ENCODE results near the gene SMCR8.
A peak's percentile ranks its signal among the peaks of the same experiment; 100 is the strongest.
"Not testable (repeated sequence)": the region's sequence is repeated elsewhere in the genome, so short reads cannot be mapped to it uniquely, and the experiment has no call there.

SMCR8 gene

GRCh38 chr17:18314731-18315561, at the start of gene SMCR8, which contains the start of gene TOP3A:
Gene SMCR8 (plus strand): TSS chr17:18315293. CDS start chr17:18315790, 497 bp downstream.
Gene TOP3A (minus strand): TSS chr17:18314994. CDS start chr17:18314778, 216 bp downstream.
- peak; percentile 98 for DNase-seq

- DNase-seq = no peak
These were observed 47.7 kb upstream of the SMCR8 start for GRCh38 chr17:18267366-18267765.

GRCh38 chr17:18267927-18268711, 47.0 kb upstream of the SMCR8 start:
- peak; percentile 31 for DNase-seq

- DNase-seq = no peak
These were observed 44.8 kb upstream of the SMCR8 start for GRCh38 chr17:18270046-18270931.

- DNase-seq = no peak
These were observed 38.0 kb upstream of the SMCR8 start for GRCh38 chr17:18277076-18277475.

- DNase-seq = no peak
These were observed 36.2 kb upstream of the SMCR8 start for GRCh38 chr17:18278867-18279266.

GRCh38 chr17:18280249-18280648, 34.8 kb upstream of the SMCR8 start:
- no peak for DNase-seq

- DNase-seq = no peak
These were observed 34.2 kb upstream of the SMCR8 start for GRCh38 chr17:18280766-18281371.

- no peak for DNase-seq
These were observed 33.3 kb upstream of the SMCR8 start for GRCh38 chr17:18281788-18282187.

- no peak for DNase-seq
These were observed 29.8 kb upstream of the SMCR8 start for GRCh38 chr17:18285296-18285695.

- no peak for DNase-seq
These were observed 23.2 kb upstream of the SMCR8 start for GRCh38 chr17:18291718-18292540.

GRCh38 chr17:18298061-18298460, 17.0 kb upstream of the SMCR8 start:
- not testable (repeated sequence) for DNase-seq

- no peak for DNase-seq
These were observed 14.2 kb upstream of the SMCR8 start for GRCh38 chr17:18300725-18301480.

- not testable (repeated sequence) for DNase-seq
These were observed 11.9 kb upstream of the SMCR8 start for GRCh38 chr17:18303206-18303605.

GRCh38 chr17:18309202-18309601, 5.9 kb upstream of the SMCR8 start:
- DNase-seq = no peak

GRCh38 chr17:18314059-18314730, 898 bp upstream of the SMCR8 start:
- DNase-seq = peak; percentile 16

- DNase-seq = peak; percentile 45
These were observed 449 bp downstream of the SMCR8 start for GRCh38 chr17:18315562-18315922.

- no peak for DNase-seq
These were observed 868 bp downstream of the SMCR8 start for GRCh38 chr17:18315961-18316360.

- no peak for DNase-seq
These were observed 3.0 kb downstream of the SMCR8 start for GRCh38 chr17:18318117-18318516.

GRCh38 chr17:18318771-18319450, 3.8 kb downstream of the SMCR8 start:
- no peak for DNase-seq
